SU-DHL-6 (cell line): ENCODE data around the gene LTBP4.

Experiments used
- CTCF ChIP-seq: fragments of 200-600 bp; sonication (generic); IDR thresholded peaks from one replicate; pipeline ENCODE4 v1.5.1; 2017; ENCODE audit warnings: antibody characterized with exemption, mild to moderate bottlenecking, low read length, moderate library complexity; ENCODE audit not compliant: insufficient read depth, poor library complexity, severe bottlenecking
- EZH2phosphoT487 ChIP-seq: fragments of 200-600 bp; sonication (generic), shearing (Covaris generic); conservative IDR thresholded peaks from 2 replicates; pipeline ENCODE4 v1.6.1; 2018; ENCODE audit warnings: mild to moderate bottlenecking, antibody characterized with exemption, low read length, moderate library complexity, mixed read lengths

GRCh38 chr19:40616178-40616577 is 15.0 kb downstream of the LTBP4 start:
- no peak for TF ChIP-seq CTCF
- TF ChIP-seq EZH2phosphoT487: no peak
